Lower leg skin (tissue), 3 donors: ENCODE measurements around the gene F11.
"Not testable (repeated sequence)": the region's sequence is repeated elsewhere in the genome, so short reads cannot be mapped to it uniquely, and the experiment has no call there.

Experiments
- CTCF ChIP-seq, 3 donors: fragments of 450-650 bp; IDR thresholded peaks; one replicate each; pipeline ENCODE4 v1.5.1; 2016; ENCODE audit warnings: antibody characterized with exemption in 3 of 3, mild to moderate bottlenecking in 3 of 3, moderate library complexity in 2 of 3
- POLR2A ChIP-seq, 2 donors: fragments of 450-650 bp; IDR thresholded peaks; one replicate each; pipeline ENCODE4 v1.6.1; 2016 to 2017; ENCODE audit warnings: antibody characterized with exemption in 2 of 2, mild to moderate bottlenecking in 1 of 2, moderate library complexity in 1 of 2

- TF ChIP-seq CTCF, POLR2A (IDR thresholded peaks at IDR 0.05): not testable (repeated sequence)
Observed at GRCh38 chr4:186265250-186265649, 739 bp upstream of the F11 start.
